Esophagus muscularis mucosa (tissue), 4 donors: Measurements from ENCODE around the gene SPATA3.

Source experiments
- CTCF ChIP-seq, 3 experiments: fragments of 200-600 bp in 2 of 3; fragments of 450-650 bp in 1 of 3; sonication (generic) in 2 of 3; IDR thresholded peaks; one replicate each; pipeline ENCODE4 v1.5.1; 2017 to 2019; ENCODE audit warnings: antibody characterized with exemption in 3 of 3, mild to moderate bottlenecking in 2 of 3, moderate library complexity in 1 of 3
- EP300 ChIP-seq: sonication (generic); formaldehyde crosslinking; IDR thresholded peaks from one replicate; pipeline ENCODE4 v1.6.1; 2017; ENCODE audit warnings: antibody characterized with exemption
- POLR2A ChIP-seq: fragments of 450-650 bp; IDR thresholded peaks from one replicate; pipeline ENCODE4 v1.6.1; 2017; ENCODE audit warnings: antibody characterized with exemption, moderate library complexity, mild to moderate bottlenecking, low read depth
- POLR2AphosphoS5 ChIP-seq, 2 donors: sonication (generic); formaldehyde crosslinking; IDR thresholded peaks; one replicate each; pipeline ENCODE4 v1.6.1; 2017; ENCODE audit warnings: antibody characterized with exemption in 2 of 2

GRCh38 chr2:230985519-230986231 is 10.2 kb upstream of the SPATA3 start:
- no peak for TF ChIP-seq POLR2A
- TF ChIP-seq POLR2AphosphoS5 (IDR thresholded peaks at IDR 0.05) = no peak
- TF ChIP-seq CTCF (IDR thresholded peaks at IDR 0.05) = no peak
- TF ChIP-seq EP300 = no peak
